Type B pancreatic cell (in vitro differentiated cells): ENCODE measurements around the gene NSG2. TPM values are rescaled to one million over a fixed set of nuclear protein-coding genes. Genes with fewer than 3 reads are reported as not detected.
"Not testable (repeated sequence)": the region's sequence is repeated elsewhere in the genome, so short reads cannot be mapped to it uniquely, and the experiment has no call there.

Experiments used
- DNase-seq: peaks from one replicate; pipeline ENCODE4 v3.0.0; 2021; ENCODE audit warnings: mixed read lengths; ENCODE audit not compliant: unreplicated experiment; ENCODE audit errors: extremely low spot score
- H3K27ac Mint-ChIP-seq: 2 replicates; pipeline ENCODE4 v1.8.0; 2021; ENCODE audit warnings: mild to moderate bottlenecking, mixed read lengths
- H3K27me3 Mint-ChIP-seq: 2 replicates; pipeline ENCODE4 v1.8.0; 2021; ENCODE audit warnings: mixed read lengths
- H3K36me3 Mint-ChIP-seq: 2 replicates; pipeline ENCODE4 v1.8.0; 2021; ENCODE audit warnings: mixed read lengths
- H3K4me1 Mint-ChIP-seq: one replicate; pipeline ENCODE4 v1.8.0; 2021; ENCODE audit warnings: mixed read lengths; ENCODE audit not compliant: unreplicated experiment
- H3K4me3 Mint-ChIP-seq: 2 replicates; pipeline ENCODE4 v1.8.0; 2021; ENCODE audit warnings: mild to moderate bottlenecking, mixed read lengths
- H3K9me3 Mint-ChIP-seq: 2 replicates; pipeline ENCODE4 v1.8.0; 2021; ENCODE audit warnings: mixed read lengths
- total RNA-seq: library from RNA; stranded (reverse); gene quantifications from 2 replicates; pipeline ENCODE4 v1.2.1, GENCODE V29; 2021; ENCODE audit warnings: low replicate concordance
- TF ChIP-seq, protein P1 (sequence below): fragments of 200-600 bp; sonication (generic); conservative IDR thresholded peaks from 2 replicates; pipeline ENCODE4 v1.5.0; 2021; ENCODE audit warnings: antibody characterized with exemption, mild to moderate bottlenecking

NSG2 gene
- total RNA-seq, 1 donor from 2014 or later = 3.1 TPM

DNA sequence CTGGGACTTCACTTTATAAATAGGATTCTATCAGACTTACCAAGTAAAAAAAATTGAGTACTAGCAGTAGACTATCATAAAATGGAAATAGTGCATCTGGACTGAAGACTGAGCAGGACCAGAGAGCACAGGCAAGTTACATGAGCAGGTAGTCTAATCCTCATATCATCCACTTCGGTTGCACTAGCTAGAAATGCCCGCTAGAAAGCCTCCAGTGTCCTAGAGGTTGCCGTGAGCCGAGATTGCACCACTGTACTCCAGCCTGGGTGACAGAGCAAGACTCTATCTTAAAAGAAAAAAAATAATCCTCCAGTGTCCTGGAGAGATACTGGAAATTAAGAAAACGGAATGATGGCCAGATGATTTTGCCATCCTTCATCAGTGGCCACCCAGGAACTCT lies 36.6 kb upstream of the NSG2 start:
- no peak for DNase-seq
- Mint-ChIP-seq H3K36me3 (no peaks in the 10 kb centered on the region), H3K4me3 (no peak overlapping the region), H3K9me3 (no peaks in the 10 kb centered on the region), H3K27me3 (peaks cover 7% of the 10 kb centered on the region), H3K4me1 (no peaks in the 10 kb centered on the region), H3K27ac (no peak overlapping the region)
- TF ChIP-seq, protein P1, sequence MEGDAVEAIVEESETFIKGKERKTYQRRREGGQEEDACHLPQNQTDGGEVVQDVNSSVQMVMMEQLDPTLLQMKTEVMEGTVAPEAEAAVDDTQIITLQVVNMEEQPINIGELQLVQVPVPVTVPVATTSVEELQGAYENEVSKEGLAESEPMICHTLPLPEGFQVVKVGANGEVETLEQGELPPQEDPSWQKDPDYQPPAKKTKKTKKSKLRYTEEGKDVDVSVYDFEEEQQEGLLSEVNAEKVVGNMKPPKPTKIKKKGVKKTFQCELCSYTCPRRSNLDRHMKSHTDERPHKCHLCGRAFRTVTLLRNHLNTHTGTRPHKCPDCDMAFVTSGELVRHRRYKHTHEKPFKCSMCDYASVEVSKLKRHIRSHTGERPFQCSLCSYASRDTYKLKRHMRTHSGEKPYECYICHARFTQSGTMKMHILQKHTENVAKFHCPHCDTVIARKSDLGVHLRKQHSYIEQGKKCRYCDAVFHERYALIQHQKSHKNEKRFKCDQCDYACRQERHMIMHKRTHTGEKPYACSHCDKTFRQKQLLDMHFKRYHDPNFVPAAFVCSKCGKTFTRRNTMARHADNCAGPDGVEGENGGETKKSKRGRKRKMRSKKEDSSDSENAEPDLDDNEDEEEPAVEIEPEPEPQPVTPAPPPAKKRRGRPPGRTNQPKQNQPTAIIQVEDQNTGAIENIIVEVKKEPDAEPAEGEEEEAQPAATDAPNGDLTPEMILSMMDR = no peak

- no peaks in the 10 kb centered on the region for H3K9me3 Mint-ChIP-seq
- peaks cover 4% of the 10 kb centered on the region for H3K27me3 Mint-ChIP-seq
- H3K36me3 Mint-ChIP-seq = no peaks in the 10 kb centered on the region
- no peaks in the 10 kb centered on the region for H3K4me1 Mint-ChIP-seq
- TF ChIP-seq, protein P1 = no peak
- H3K27ac Mint-ChIP-seq = no peak overlapping the region
- no peak overlapping the region for H3K4me3 Mint-ChIP-seq
- DNase-seq = no peak
These were observed 35.1 kb upstream of the NSG2 start for GRCh38 chr5:174010365-174010764.

GRCh38 chr5:174011441-174011840 lies 34.1 kb upstream of the NSG2 start:
- TF ChIP-seq, protein P1 = no peak

DNA sequence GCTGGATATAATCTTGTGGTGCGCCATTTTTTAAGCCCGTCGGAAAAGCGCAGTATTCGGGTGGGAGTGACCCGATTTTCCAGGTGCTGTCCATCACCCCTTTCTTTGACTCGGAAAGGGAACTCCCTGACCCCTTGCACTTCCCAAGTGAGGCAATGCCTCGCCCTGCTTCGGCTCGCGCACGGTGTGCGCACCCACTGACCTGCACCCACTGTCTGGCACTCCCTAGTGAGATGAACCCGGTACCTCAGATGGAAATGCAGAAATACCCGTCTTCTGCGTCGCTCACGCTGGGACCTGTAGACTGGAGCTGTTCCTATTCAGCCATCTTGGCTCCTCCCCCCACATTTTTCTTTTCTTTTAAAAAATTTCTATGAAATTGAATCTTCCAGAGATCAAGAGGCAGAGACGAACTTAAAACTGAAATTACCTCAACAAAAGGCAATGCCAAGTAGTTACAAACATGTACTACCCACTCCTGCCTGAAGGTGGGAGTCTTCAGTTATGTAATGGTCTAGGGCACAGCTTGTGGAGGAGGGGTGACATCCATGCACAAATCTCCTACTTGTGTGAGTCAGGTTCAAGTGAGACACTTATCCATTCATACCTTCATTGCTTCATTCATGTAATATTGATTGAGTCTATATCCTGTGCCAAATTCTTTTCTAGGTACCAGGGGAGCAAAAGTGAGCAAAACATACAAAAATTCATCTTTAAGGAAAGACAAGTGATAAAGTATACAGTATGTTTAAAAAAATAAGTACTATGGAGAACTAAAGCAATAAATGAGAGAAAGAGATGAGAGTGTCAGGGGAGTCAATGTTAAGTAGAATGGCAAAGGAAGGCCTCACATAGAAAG lies 25.2 kb upstream of the NSG2 start:
- TF ChIP-seq, protein P1 = peak; percentile 79
- Mint-ChIP-seq H3K4me3 (peak overlapping the region; percentile 78), H3K27me3 (peaks cover 13% of the 10 kb centered on the region), H3K27ac (peak overlapping the region; percentile 64)
- not testable (repeated sequence) for DNase-seq, H3K36me3 Mint-ChIP-seq, H3K9me3 Mint-ChIP-seq, H3K4me1 Mint-ChIP-seq

More at GRCh38 chr5:174011441-174011840, 34.1 kb upstream of the NSG2 start:
- Mint-ChIP-seq H3K4me1 (no peaks in the 10 kb centered on the region), H3K9me3 (no peaks in the 10 kb centered on the region), H3K27ac (no peak overlapping the region), H3K4me3 (no peak overlapping the region), H3K27me3 (peaks cover 4% of the 10 kb centered on the region), H3K36me3 (no peaks in the 10 kb centered on the region)
- no peak for DNase-seq

GRCh38 chr5:174020928-174021304 lies 24.6 kb upstream of the NSG2 start:
- DNase-seq = no peak
- H3K27ac Mint-ChIP-seq = no peak overlapping the region
- peaks cover 5% of the 10 kb centered on the region for H3K4me1 Mint-ChIP-seq
- no peaks in the 10 kb centered on the region for H3K36me3 Mint-ChIP-seq
- H3K4me3 Mint-ChIP-seq = no peak overlapping the region
- TF ChIP-seq, protein P1 = no peak
- H3K9me3 Mint-ChIP-seq = peaks cover 5% of the 10 kb centered on the region
- H3K27me3 Mint-ChIP-seq = peaks cover 13% of the 10 kb centered on the region
